ENCODE measurements around the gene C2CD4D.

C2CD4D gene

DNA sequence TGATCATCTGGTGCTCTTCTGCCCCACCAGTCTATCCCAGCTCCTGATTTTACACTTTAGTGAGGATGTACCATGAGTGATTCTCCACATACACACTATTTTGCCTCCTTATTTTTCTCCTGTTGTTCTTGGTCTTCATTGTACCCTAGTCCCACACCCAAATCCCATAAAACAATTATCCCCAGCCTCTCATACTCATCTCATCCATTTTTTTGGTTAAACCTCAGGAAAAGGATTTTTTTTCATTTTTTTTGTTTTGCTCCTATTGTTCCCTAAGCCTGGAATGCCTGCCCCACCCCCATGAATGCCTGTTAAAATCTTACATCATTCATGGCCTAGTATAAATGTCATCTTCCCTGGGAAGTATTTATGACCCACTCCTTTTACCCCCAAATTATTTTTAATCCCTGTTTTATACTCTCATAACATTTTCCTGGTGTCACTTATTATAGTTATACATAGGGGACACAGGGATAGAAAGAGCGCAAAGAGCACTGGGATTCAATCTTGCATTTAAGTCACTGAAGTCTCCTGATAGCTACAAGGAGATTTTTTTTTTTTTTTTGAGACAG, 29.5 kb downstream of the C2CD4D start:
- no peaks in the 10 kb centered on the region for H3K36me3 ChIP-seq (ENCODE audit: control insufficient read depth in 1 of 2, insufficient read depth in 2 of 2, low read depth in 1 of 2, low read length in 2 of 2)
- no peak overlapping the region for H2BK120ac ChIP-seq (ENCODE audit: low read depth, low read length)
- no peak overlapping the region for H3K18ac ChIP-seq (ENCODE audit: low read depth in 1 of 2, low read length in 2 of 2)
- no peak for DNase-seq
- H3K27me3 ChIP-seq (ENCODE audit: control insufficient read depth in 1 of 2, insufficient read depth in 1 of 2, low read length in 2 of 2) = peaks cover 58 to 68% of the 10 kb centered on the region in 2 experiments
- no peak overlapping the region for H3K9ac ChIP-seq (ENCODE audit: low read length)
- H3K4me2 ChIP-seq (ENCODE audit: low read length, poor library complexity, severe bottlenecking) = no peak overlapping the region
- no peak overlapping the region for H3K4me3 ChIP-seq (ENCODE audit: insufficient read depth in 1 of 2, low read depth in 1 of 2, low read length in 2 of 2)
- H3K79me1 ChIP-seq (replicated peaks; ENCODE audit: low read length, poor library complexity, severe bottlenecking) = no peaks in the 10 kb centered on the region
- H3K14ac ChIP-seq (ENCODE audit: low read length in 2 of 2) = no peak overlapping the region
- H3K4me1 ChIP-seq (ENCODE audit: control insufficient read depth, insufficient read depth, low read depth, low read length) = no peaks in the 10 kb centered on the region
- no peak overlapping the region for H2BK12ac ChIP-seq (ENCODE audit: low read length in 2 of 2)
- no peak overlapping the region for H2AFZ ChIP-seq (ENCODE audit: low read depth, low read length)
- no peak overlapping the region for H4K8ac ChIP-seq (ENCODE audit: low read length)
- 100% methylated on average over 1 of the region's 1 CpG for WGBS
- no peak overlapping the region for H3K23ac ChIP-seq (ENCODE audit: low read length in 2 of 2)
- no peak overlapping the region for H2BK5ac ChIP-seq (ENCODE audit: low read depth, low read length, poor library complexity, severe bottlenecking)
- H4K91ac ChIP-seq (ENCODE audit: low read length) = no peak overlapping the region
- no peak overlapping the region for H3K4ac ChIP-seq (ENCODE audit: low read depth in 1 of 2, low read length in 2 of 2)
- H3K9me3 ChIP-seq (ENCODE audit: control insufficient read depth, low read length) = no peaks in the 10 kb centered on the region
- H2BK15ac ChIP-seq (ENCODE audit: low read depth, poor library complexity, severe bottlenecking) = no peak overlapping the region
- no peak overlapping the region for H2AK5ac ChIP-seq (ENCODE audit: low read length, severe bottlenecking)
- no peak overlapping the region for H3K27ac ChIP-seq (ENCODE audit: low read length, poor library complexity, severe bottlenecking)

DNA sequence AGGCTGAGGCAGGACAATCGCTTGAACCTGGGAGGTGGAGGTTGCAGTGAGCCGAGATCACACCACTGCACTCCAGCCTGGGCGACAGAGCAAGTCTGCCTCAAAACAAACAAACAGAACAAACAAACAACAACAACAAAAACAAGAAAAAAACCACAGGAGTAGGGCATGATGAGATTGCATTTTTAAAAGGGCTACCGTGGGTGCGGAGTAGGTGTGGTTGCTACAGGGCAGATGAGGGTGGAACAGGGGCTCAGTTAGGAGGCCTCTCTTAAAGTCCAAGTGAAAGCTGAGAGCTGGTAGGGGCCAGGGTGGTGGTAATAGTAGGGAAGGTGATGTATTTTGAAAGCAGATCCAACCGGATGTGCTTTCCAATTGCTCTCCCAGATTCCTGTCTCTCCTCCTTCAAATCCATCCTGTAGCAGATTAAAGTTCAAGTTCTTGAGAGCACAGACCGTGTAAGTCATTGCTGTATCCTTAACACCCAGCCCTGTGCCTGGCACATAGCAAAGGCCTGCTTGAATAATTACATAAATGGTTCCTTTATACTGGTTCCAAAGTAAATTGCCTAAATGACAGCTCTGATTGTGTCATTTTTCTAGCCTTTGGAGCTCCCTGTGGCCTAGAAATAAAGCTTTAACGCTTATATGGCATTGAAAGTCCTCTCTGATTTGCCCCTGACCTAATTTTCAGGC, 30.2 kb downstream of the C2CD4D start:
- peaks cover 58 to 72% of the 10 kb centered on the region in 2 experiments for H3K27me3 ChIP-seq (ENCODE audit: control insufficient read depth in 1 of 2, insufficient read depth in 1 of 2, low read length in 2 of 2)
- no peak overlapping the region for H3K27ac ChIP-seq (ENCODE audit: low read length, poor library complexity, severe bottlenecking)
- no peak overlapping the region for H2AK5ac ChIP-seq (ENCODE audit: low read length, severe bottlenecking)
- H3K79me1 ChIP-seq (replicated peaks; ENCODE audit: low read length, poor library complexity, severe bottlenecking) = no peaks in the 10 kb centered on the region
- no peaks in the 10 kb centered on the region for H3K36me3 ChIP-seq (ENCODE audit: control insufficient read depth in 1 of 2, insufficient read depth in 2 of 2, low read depth in 1 of 2, low read length in 2 of 2)
- H4K8ac ChIP-seq (ENCODE audit: low read length) = no peak overlapping the region
- no peak overlapping the region for H3K18ac ChIP-seq (ENCODE audit: low read depth in 1 of 2, low read length in 2 of 2)
- no peak overlapping the region for H2BK12ac ChIP-seq (ENCODE audit: low read length in 2 of 2)
- no peaks in the 10 kb centered on the region for H3K4me1 ChIP-seq (ENCODE audit: control insufficient read depth, insufficient read depth, low read depth, low read length)
- no peaks in the 10 kb centered on the region for H3K9me3 ChIP-seq (ENCODE audit: control insufficient read depth, low read length)
- H3K14ac ChIP-seq (ENCODE audit: low read length in 2 of 2) = no peak overlapping the region
- H2BK5ac ChIP-seq (ENCODE audit: low read depth, low read length, poor library complexity, severe bottlenecking) = no peak overlapping the region
- WGBS = 82% methylated on average over 8 of the region's 8 CpGs
- no peak overlapping the region for H3K23ac ChIP-seq (ENCODE audit: low read length in 2 of 2)
- no peak for DNase-seq
- no peak overlapping the region for H3K4me3 ChIP-seq (ENCODE audit: insufficient read depth in 1 of 2, low read depth in 1 of 2, low read length in 2 of 2)
- H3K4me2 ChIP-seq (ENCODE audit: low read length, poor library complexity, severe bottlenecking) = no peak overlapping the region
- no peak overlapping the region for H2BK15ac ChIP-seq (ENCODE audit: low read depth, poor library complexity, severe bottlenecking)
- no peak overlapping the region for H2BK120ac ChIP-seq (ENCODE audit: low read depth, low read length)
- no peak overlapping the region for H2AFZ ChIP-seq (ENCODE audit: low read depth, low read length)
- H3K9ac ChIP-seq (ENCODE audit: low read length) = no peak overlapping the region
- H4K91ac ChIP-seq (ENCODE audit: low read length) = no peak overlapping the region
- H3K4ac ChIP-seq (ENCODE audit: low read depth in 1 of 2, low read length in 2 of 2) = no peak overlapping the region

DNA sequence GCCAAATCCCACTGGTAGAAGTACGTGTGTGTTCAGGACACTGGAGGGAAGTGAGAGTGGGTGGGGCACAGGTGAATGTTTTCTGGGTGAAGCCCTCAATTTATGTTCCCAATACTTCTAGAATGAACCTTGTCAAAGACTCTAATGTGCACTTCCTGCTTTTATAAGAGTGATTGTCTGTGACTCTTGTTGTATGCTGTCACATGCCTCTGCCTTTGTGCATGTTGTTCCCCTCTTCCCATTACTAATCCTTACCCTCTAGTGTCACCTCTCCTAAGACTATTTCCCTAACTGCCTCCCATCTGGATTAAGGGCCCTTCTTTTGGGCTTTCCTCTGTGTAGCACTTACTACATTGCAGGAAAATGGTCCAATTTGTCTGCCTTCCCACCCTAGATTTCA, 31.9 kb downstream of the C2CD4D start:
- no peak overlapping the region for H4K8ac ChIP-seq (ENCODE audit: low read length)
- no peak overlapping the region for H3K4me3 ChIP-seq (ENCODE audit: insufficient read depth in 1 of 2, low read depth in 1 of 2, low read length in 2 of 2)
- H3K9ac ChIP-seq (ENCODE audit: low read length) = no peak overlapping the region
- H2BK15ac ChIP-seq (ENCODE audit: low read depth, poor library complexity, severe bottlenecking) = no peak overlapping the region
- no peaks in the 10 kb centered on the region for H3K36me3 ChIP-seq (ENCODE audit: control insufficient read depth in 1 of 2, insufficient read depth in 2 of 2, low read depth in 1 of 2, low read length in 2 of 2)
- no peak for DNase-seq
- 86% methylated on average over 1 of the region's 1 CpG for WGBS
- peaks cover 61 to 73% of the 10 kb centered on the region in 2 experiments for H3K27me3 ChIP-seq (ENCODE audit: control insufficient read depth in 1 of 2, insufficient read depth in 1 of 2, low read length in 2 of 2)
- no peaks in the 10 kb centered on the region for H3K4me1 ChIP-seq (ENCODE audit: control insufficient read depth, insufficient read depth, low read depth, low read length)
- no peak overlapping the region for H4K91ac ChIP-seq (ENCODE audit: low read length)
- no peak overlapping the region for H2BK12ac ChIP-seq (ENCODE audit: low read length in 2 of 2)
- no peak overlapping the region for H3K18ac ChIP-seq (ENCODE audit: low read depth in 1 of 2, low read length in 2 of 2)
- H3K4ac ChIP-seq (ENCODE audit: low read depth in 1 of 2, low read length in 2 of 2) = no peak overlapping the region
- no peak overlapping the region for H3K27ac ChIP-seq (ENCODE audit: low read length, poor library complexity, severe bottlenecking)
- no peak overlapping the region for H3K14ac ChIP-seq (ENCODE audit: low read length in 2 of 2)
- H2AFZ ChIP-seq (ENCODE audit: low read depth, low read length) = no peak overlapping the region
- no peaks in the 10 kb centered on the region for H3K9me3 ChIP-seq (ENCODE audit: control insufficient read depth, low read length)
- H2BK120ac ChIP-seq (ENCODE audit: low read depth, low read length) = no peak overlapping the region
- no peaks in the 10 kb centered on the region for H3K79me1 ChIP-seq (replicated peaks; ENCODE audit: low read length, poor library complexity, severe bottlenecking)
- no peak overlapping the region for H2AK5ac ChIP-seq (ENCODE audit: low read length, severe bottlenecking)
- H3K23ac ChIP-seq (ENCODE audit: low read length in 2 of 2) = no peak overlapping the region
- H3K4me2 ChIP-seq (ENCODE audit: low read length, poor library complexity, severe bottlenecking) = no peak overlapping the region
- no peak overlapping the region for H2BK5ac ChIP-seq (ENCODE audit: low read depth, low read length, poor library complexity, severe bottlenecking)

GRCh38 chr1:151807131-151807530, 32.5 kb downstream of the C2CD4D start:
- Histone ChIP-seq H3K4me1 (ENCODE audit: control insufficient read depth, insufficient read depth, low read depth, low read length) (no peaks in the 10 kb centered on the region), H4K8ac (ENCODE audit: low read length) (no peak overlapping the region), H3K9me3 (ENCODE audit: control insufficient read depth, low read length) (no peaks in the 10 kb centered on the region), H2BK15ac (ENCODE audit: low read depth, poor library complexity, severe bottlenecking) (no peak overlapping the region), H3K27me3 (ENCODE audit: control insufficient read depth in 1 of 2, insufficient read depth in 1 of 2, low read length in 2 of 2) (peaks cover 66 to 75% of the 10 kb centered on the region in 2 experiments), H2AFZ (ENCODE audit: low read depth, low read length) (no peak overlapping the region), H2AK5ac (ENCODE audit: low read length, severe bottlenecking) (no peak overlapping the region), H3K36me3 (ENCODE audit: control insufficient read depth in 1 of 2, insufficient read depth in 2 of 2, low read depth in 1 of 2, low read length in 2 of 2) (no peaks in the 10 kb centered on the region), H3K4me3 (ENCODE audit: insufficient read depth in 1 of 2, low read depth in 1 of 2, low read length in 2 of 2) (no peak overlapping the region), H3K14ac (ENCODE audit: low read length in 2 of 2) (no peak overlapping the region), H3K23ac (ENCODE audit: low read length in 2 of 2) (no peak overlapping the region), H3K4ac (ENCODE audit: low read depth in 1 of 2, low read length in 2 of 2) (no peak overlapping the region), H3K79me1 (replicated peaks; ENCODE audit: low read length, poor library complexity, severe bottlenecking) (no peaks in the 10 kb centered on the region), H2BK120ac (ENCODE audit: low read depth, low read length) (no peak overlapping the region), H3K4me2 (ENCODE audit: low read length, poor library complexity, severe bottlenecking) (no peak overlapping the region), H2BK5ac (ENCODE audit: low read depth, low read length, poor library complexity, severe bottlenecking) (no peak overlapping the region), H3K27ac (ENCODE audit: low read length, poor library complexity, severe bottlenecking) (no peak overlapping the region), H4K91ac (ENCODE audit: low read length) (no peak overlapping the region), H2BK12ac (ENCODE audit: low read length in 2 of 2) (no peak overlapping the region), H3K9ac (ENCODE audit: low read length) (no peak overlapping the region), H3K18ac (ENCODE audit: low read depth in 1 of 2, low read length in 2 of 2) (no peak overlapping the region)
- DNase-seq = no peak
- 85% methylated on average over 5 of the region's 5 CpGs for WGBS
